HepG2 (cell line): Measurements from ENCODE around the gene CPE. TPM values are rescaled to one million over a fixed set of nuclear protein-coding genes. Genes with fewer than 3 reads are reported as not detected.
A peak's percentile ranks its signal among the peaks of the same experiment; 100 is the strongest.

ENCODE experiments used
- ATAC-seq: fragments of 200-7000 bp; cut with Tn5 transposase; 3 replicates; pipeline ENCODE4 v1.9.1; 2020; ENCODE audit warnings: mild to moderate bottlenecking, moderate library complexity
- BruUV-seq: library from RNA; stranded (reverse); fragments of 400-500 nt; replicated peaks from 2 replicates; lab custom pipeline; 2021; lab: Mats Ljungman, UMichigan
- CTCF ChIA-PET: fragments of 300-600 bp; formaldehyde crosslinking; extraction: SDS; loops from one replicate; lab custom pipeline; 2021; ENCODE audit warnings: low total read pairs, inconsistent platforms, low intra/inter-chr PET ratio; lab: Yijun Ruan, JAX
- POLR2A ChIA-PET: fragments of 350-600 bp; sonication (Branson Sonifier 250); formaldehyde crosslinking; loops from one replicate; lab custom pipeline; 2020; ENCODE audit warnings: antibody characterized with exemption, inconsistent platforms; lab: Yijun Ruan, JAX
- DNase-seq: peaks from one replicate; pipeline ENCODE4 v3.0.0-alpha.2; 2015; ENCODE audit warnings: low spot score
- FAIRE-seq: peaks from 3 replicates; lab custom pipeline; 2011; peaks lifted over from hg19 to GRCh38; lab: Jason Lieb, UNC
- H2AFZ ChIP-seq: one replicate; pipeline ENCODE4 v1.6.1; 2011; ENCODE audit warnings: low read length, inconsistent platforms
- H3K27ac ChIP-seq: fragments of 300-600 bp; 3 replicates; pipeline ENCODE4 v1.8.0; 2011; ENCODE audit warnings: mixed run types, mild to moderate bottlenecking, mixed read lengths, low read length, inconsistent platforms; ENCODE audit not compliant: insufficient read depth; ENCODE audit errors: extremely low read length
- H3K27me3 ChIP-seq, 2 experiments: fragments of 200-600 bp in 1 of 2; 2 replicates in 1 of 2; 3 replicates in 1 of 2; pipeline versions ENCODE4 v1.6.0 to v1.8.0; 2011; ENCODE audit warnings: low read length in 2 of 2, mild to moderate bottlenecking in 2 of 2, moderate library complexity in 2 of 2, inconsistent platforms in 1 of 2; ENCODE audit not compliant: insufficient read depth in 2 of 2, control insufficient read depth in 1 of 2
- H3K36me3 ChIP-seq, 2 experiments: fragments of 200-600 bp in 1 of 2; replicated peaks in 1 of 2; 2 replicates in 1 of 2; 3 replicates in 1 of 2; pipeline versions ENCODE4 v1.5.1 to v1.8.0; 2011; ENCODE audit warnings: low read length in 2 of 2, inconsistent platforms in 1 of 2; ENCODE audit not compliant: insufficient read depth in 2 of 2, control insufficient read depth in 1 of 2
- H3K4me1 ChIP-seq: 2 replicates; pipeline ENCODE4 v1.5.1; 2012; ENCODE audit warnings: low read length, inconsistent platforms; ENCODE audit not compliant: insufficient read depth
- H3K4me2 ChIP-seq: 2 replicates; pipeline ENCODE4 v1.6.0; 2011; ENCODE audit warnings: low read depth, low read length, inconsistent platforms
- H3K4me3 ChIP-seq, 3 experiments: fragments of 200-600 bp in 1 of 3; sonication (generic), shearing (Covaris generic) in 1 of 3; replicated peaks in 1 of 3; 2 replicates each; pipeline ENCODE4 v1.5.1; 2011 to 2016; ENCODE audit warnings: low read length in 3 of 3, inconsistent platforms in 2 of 3, low read depth in 2 of 3, mild to moderate bottlenecking in 2 of 3, control low read depth in 1 of 3, mixed read lengths in 1 of 3; ENCODE audit not compliant: insufficient read depth in 1 of 3
- H3K79me2 ChIP-seq: one replicate; pipeline ENCODE4 v1.6.1; 2011; ENCODE audit warnings: low read length, inconsistent platforms; ENCODE audit not compliant: insufficient read depth
- H3K9ac ChIP-seq: 2 replicates; pipeline ENCODE4 v1.6.0; 2011; ENCODE audit warnings: mild to moderate bottlenecking, low read depth, low read length, inconsistent platforms; ENCODE audit not compliant: insufficient read depth
- H3K9me3 ChIP-seq: 2 replicates; pipeline ENCODE4 v1.5.1; 2012; ENCODE audit warnings: mild to moderate bottlenecking, low read length
- H4K20me1 ChIP-seq: 2 replicates; pipeline ENCODE4 v1.6.0; 2011; ENCODE audit warnings: inconsistent platforms, mild to moderate bottlenecking, low read length, moderate library complexity; ENCODE audit not compliant: insufficient read depth
- BATF2 ChIP-seq: sonication (generic); formaldehyde crosslinking; IDR thresholded peaks from 2 replicates; pipeline ENCODE4 v1.8.0; 2022; ENCODE audit warnings: mild to moderate bottlenecking, missing genetic modification reagents, moderate library complexity
- MED13 ChIP-seq: sonication (generic); formaldehyde crosslinking; IDR thresholded peaks from 2 replicates; pipeline ENCODE4 v1.5.0; 2020; ENCODE audit warnings: missing genetic modification reagents
- NAIF1 ChIP-seq: sonication (generic); formaldehyde crosslinking; IDR thresholded peaks from 2 replicates; pipeline ENCODE4 v1.5.0; 2020; ENCODE audit warnings: mild to moderate bottlenecking, missing genetic modification reagents, borderline replicate concordance
- POLR2AphosphoS5 ChIP-seq: IDR thresholded peaks from 2 replicates; pipeline ENCODE4 v1.6.1; 2012; ENCODE audit warnings: low read depth, low read length
- SIN3A ChIP-seq: IDR thresholded peaks from 2 replicates; pipeline ENCODE4 v1.6.1; 2011; ENCODE audit warnings: low read depth, mild to moderate bottlenecking, control low read depth, low read length, borderline replicate concordance
- SRSF1 ChIP-seq: fragments of 200-400 bp; formaldehyde crosslinking; optimal IDR thresholded peaks from 2 replicates; pipeline ENCODE3; 2017; ENCODE audit warnings: mild to moderate bottlenecking, low read depth, low read length, moderate library complexity
- ZMYM2 ChIP-seq: sonication (generic); formaldehyde crosslinking; IDR thresholded peaks from 2 replicates; pipeline ENCODE4 v1.8.0; 2022; ENCODE audit warnings: mild to moderate bottlenecking, missing genetic modification reagents
- ZMYM3 ChIP-seq: sonication (generic); formaldehyde crosslinking; IDR thresholded peaks from 2 replicates; pipeline ENCODE4 v1.5.1; 2020; ENCODE audit warnings: mild to moderate bottlenecking, missing genetic modification reagents
- ZNF280D ChIP-seq: sonication (generic); formaldehyde crosslinking; IDR thresholded peaks from 2 replicates; pipeline ENCODE4 v1.5.1; 2020; ENCODE audit warnings: mild to moderate bottlenecking, missing genetic modification reagents
- ZNF550 ChIP-seq: sonication (generic); formaldehyde crosslinking; IDR thresholded peaks from 2 replicates; pipeline ENCODE4 v1.4.0; 2020; ENCODE audit warnings: mild to moderate bottlenecking, missing genetic modification reagents, borderline replicate concordance
- ZNF572 ChIP-seq: sonication (generic); formaldehyde crosslinking; IDR thresholded peaks from 2 replicates; pipeline ENCODE4 v1.5.1; 2020; ENCODE audit warnings: mild to moderate bottlenecking, missing genetic modification reagents
- ZNF576 ChIP-seq: sonication (generic); formaldehyde crosslinking; IDR thresholded peaks from 2 replicates; pipeline ENCODE4 v1.4.0; 2020; ENCODE audit warnings: mild to moderate bottlenecking, missing genetic modification reagents
- ZNF652 ChIP-seq: IDR thresholded peaks from 2 replicates; pipeline ENCODE4 v1.6.1; 2016; ENCODE audit warnings: low read depth, borderline replicate concordance
- ZNF660 ChIP-seq: sonication (generic); formaldehyde crosslinking; IDR thresholded peaks from 2 replicates; pipeline ENCODE4 v1.5.1; 2020; ENCODE audit warnings: mild to moderate bottlenecking, low read depth, missing genetic modification reagents, borderline replicate concordance
- ZNF891 ChIP-seq: sonication (generic); formaldehyde crosslinking; IDR thresholded peaks from 2 replicates; pipeline ENCODE4 v1.5.0; 2020; ENCODE audit warnings: mild to moderate bottlenecking, missing genetic modification reagents
- WGBS: methylation state at CpG from one replicate; pipeline ENCODE4 v1.1.6; 2017; ENCODE audit warnings: low lambda C conversion rate; 5-methylcytosine and 5-hydroxymethylcytosine counted together
- in situ Hi-C: cut with HindIII; loops from 2 replicates; pipeline ENCODE4 v1.10.0; 2017; ENCODE audit warnings: low pct_unique_long_range_greater_than_20kb; ENCODE audit not compliant: extremely low pct_ligation_motif_present
- intact Hi-C: fragments of 100-400 bp; cut with micrococcal nuclease; formaldehyde crosslinking; loops from one replicate; pipeline ENCODE4 v1.10.0; 2022; ENCODE audit not compliant: unreplicated experiment
- polyA plus RNA-seq, 8 experiments: library from polyadenylated mRNA; depleted of rRNA in 3 of 8; stranded (reverse) in 7 of 8; unstranded in 1 of 8; fragments of >200 nt; fragmentation: Illumina TruSeq in 4 of 8; extraction: Trizol in 4 of 8; gene quantifications; 2 replicates each; pipeline versions ENCODE4 v1.2.1 to v1.2.3, GENCODE V29; 2011 to 2016; ENCODE audit warnings: low read depth in 4 of 8, missing spikeins in 1 of 8, mixed read lengths in 1 of 8; ENCODE audit not compliant: insufficient read depth in 1 of 8
- total RNA-seq, 5 experiments: library from RNA; depleted of rRNA; stranded (reverse); fragments of >200 nt; fragmentation: Illumina TruSeq; extraction: Trizol; gene quantifications; 2 replicates each; pipeline ENCODE4 v1.2.3, GENCODE V29; 2016; ENCODE audit warnings: low read depth in 1 of 5
- TF ChIP-seq, protein P1 (sequence below): sonication (generic); formaldehyde crosslinking; IDR thresholded peaks from 2 replicates; pipeline ENCODE4 v1.4.0; 2020; ENCODE audit warnings: mild to moderate bottlenecking, missing genetic modification reagents, borderline replicate concordance

Gene CPE
- total and polyA plus RNA-seq, 2 of the 13 experiments (the other 11 are each of a cell fraction or from before 2014, with no cell fraction given), result 268 to 852 TPM

GRCh38 chr4:165369522-165369921 lies 9.3 kb upstream of the CPE start:
- ChIA-PET CTCF (no interaction called here), POLR2A (interaction anchor here (0.7 to 6.9 kb wide), 3 partner anchors 8 to 19 kb away, joined by 3 to 43 read pairs (median 7); partner anchors contain the start of gene CPE)
- intact Hi-C loops (loop anchor here (1.0 kb wide), 1 partner anchor 10 kb away; the partner anchor contains the start of gene CPE), in situ Hi-C loops (no loop called here)
- no peaks in the 10 kb centered on the region for H3K27me3 ChIP-seq
- ATAC-seq (peak; percentile 96), FAIRE-seq (peak; percentile 91), DNase-seq (peak; percentile 99)
- H3K27ac ChIP-seq, result peak overlapping the region; percentile 68
- H3K79me2 ChIP-seq, result no peaks in the 10 kb centered on the region
- 0% methylated on average over 5 of the region's 5 CpGs for WGBS
- peak overlapping the region; percentile 61 for H3K4me2 ChIP-seq
- H3K4me1 ChIP-seq, result peaks cover 77% of the 10 kb centered on the region
- BruUV-seq, result no TSS peak
- H3K4me3 ChIP-seq, result peak overlapping the region in 1 of 3 experiments; percentile 34; a peak in 1 of 6 replicates
- H2AFZ ChIP-seq, result no peak overlapping the region
- no peaks in the 10 kb centered on the region for H3K9me3 ChIP-seq
- H4K20me1 ChIP-seq, result no peaks in the 10 kb centered on the region
- no peak overlapping the region for H3K9ac ChIP-seq
- H3K36me3 ChIP-seq, result no peaks in the 10 kb centered on the region
- no peak for TF ChIP-seq SIN3A
- no peak for TF ChIP-seq ZNF576 (CRISPR knock-in tag)
- peak; percentile 90 for TF ChIP-seq ZNF280D
- peak; percentile 91 for TF ChIP-seq ZMYM3 (CRISPR knock-in tag)
- no peak for TF ChIP-seq BATF2
- no peak for TF ChIP-seq ZNF891
- no peak for TF ChIP-seq POLR2AphosphoS5
- peak; percentile 12; the same call in 1 of the 2 replicates for TF ChIP-seq ZNF652 (CRISPR knock-in tag)
- peak; percentile 95 for TF ChIP-seq NAIF1 (CRISPR knock-in tag)
- TF ChIP-seq, protein P1, sequence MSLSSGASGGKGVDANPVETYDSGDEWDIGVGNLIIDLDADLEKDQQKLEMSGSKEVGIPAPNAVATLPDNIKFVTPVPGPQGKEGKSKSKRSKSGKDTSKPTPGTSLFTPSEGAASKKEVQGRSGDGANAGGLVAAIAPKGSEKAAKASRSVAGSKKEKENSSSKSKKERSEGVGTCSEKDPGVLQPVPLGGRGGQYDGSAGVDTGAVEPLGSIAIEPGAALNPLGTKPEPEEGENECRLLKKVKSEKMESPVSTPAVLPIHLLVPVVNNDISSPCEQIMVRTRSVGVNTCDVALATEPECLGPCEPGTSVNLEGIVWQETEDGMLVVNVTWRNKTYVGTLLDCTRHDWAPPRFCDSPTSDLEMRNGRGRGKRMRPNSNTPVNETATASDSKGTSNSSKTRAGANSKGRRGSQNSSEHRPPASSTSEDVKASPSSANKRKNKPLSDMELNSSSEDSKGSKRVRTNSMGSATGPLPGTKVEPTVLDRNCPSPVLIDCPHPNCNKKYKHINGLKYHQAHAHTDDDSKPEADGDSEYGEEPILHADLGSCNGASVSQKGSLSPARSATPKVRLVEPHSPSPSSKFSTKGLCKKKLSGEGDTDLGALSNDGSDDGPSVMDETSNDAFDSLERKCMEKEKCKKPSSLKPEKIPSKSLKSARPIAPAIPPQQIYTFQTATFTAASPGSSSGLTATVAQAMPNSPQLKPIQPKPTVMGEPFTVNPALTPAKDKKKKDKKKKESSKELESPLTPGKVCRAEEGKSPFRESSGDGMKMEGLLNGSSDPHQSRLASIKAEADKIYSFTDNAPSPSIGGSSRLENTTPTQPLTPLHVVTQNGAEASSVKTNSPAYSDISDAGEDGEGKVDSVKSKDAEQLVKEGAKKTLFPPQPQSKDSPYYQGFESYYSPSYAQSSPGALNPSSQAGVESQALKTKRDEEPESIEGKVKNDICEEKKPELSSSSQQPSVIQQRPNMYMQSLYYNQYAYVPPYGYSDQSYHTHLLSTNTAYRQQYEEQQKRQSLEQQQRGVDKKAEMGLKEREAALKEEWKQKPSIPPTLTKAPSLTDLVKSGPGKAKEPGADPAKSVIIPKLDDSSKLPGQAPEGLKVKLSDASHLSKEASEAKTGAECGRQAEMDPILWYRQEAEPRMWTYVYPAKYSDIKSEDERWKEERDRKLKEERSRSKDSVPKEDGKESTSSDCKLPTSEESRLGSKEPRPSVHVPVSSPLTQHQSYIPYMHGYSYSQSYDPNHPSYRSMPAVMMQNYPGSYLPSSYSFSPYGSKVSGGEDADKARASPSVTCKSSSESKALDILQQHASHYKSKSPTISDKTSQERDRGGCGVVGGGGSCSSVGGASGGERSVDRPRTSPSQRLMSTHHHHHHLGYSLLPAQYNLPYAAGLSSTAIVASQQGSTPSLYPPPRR (CRISPR knock-in tag), result peak; percentile 84
- no peak for TF ChIP-seq ZNF550 (CRISPR knock-in tag)
- TF ChIP-seq ZNF572 (CRISPR knock-in tag), result no peak
- no peak for TF ChIP-seq SRSF1
- TF ChIP-seq MED13, result no peak; the same call in 1 of the 2 replicates
- no peak for TF ChIP-seq ZNF660 (CRISPR knock-in tag)
- peak; percentile 92 for TF ChIP-seq ZMYM2 (CRISPR knock-in tag)
